Heart left ventricle (tissue), 13 donors: Measurements from ENCODE around the gene ST7.

Experiments used
- POLR2A ChIP-seq, 2 donors: fragments of 450-650 bp; IDR thresholded peaks; one replicate each; pipeline ENCODE4 v1.6.1; 2017; ENCODE audit warnings: antibody characterized with exemption in 2 of 2, mild to moderate bottlenecking in 2 of 2, moderate library complexity in 2 of 2
- TF ChIP-seq, protein P1 (sequence below), 12 donors: fragments of 200-600 bp; sonication (generic) in 4 of 12; IDR thresholded peaks; one replicate each; pipeline versions ENCODE4 v1.5.0 to v1.8.0; 2018 to 2022; ENCODE audit warnings: antibody characterized with exemption in 12 of 12, mild to moderate bottlenecking in 5 of 12
- donor health status: ischemic (EF 13 %, LVEDD 7.1; RV severe dilation, severe dysfunction).
- donor health status: DM: no; HTN: yes; CAD: no.
- donor health status: DM: no; HTN: no; CAD: no.
- donor health status: ischemic (EF 25% LVEDD 6.9; RV normal size, moderate dysfunction).
- donor health status: ischemic (EF 25% LVEDD 5.7; RV mildly dilated, moderate dysfunction).
- donor health status: ischemic (EF 35%, LVEDD 5.7; RV mildly dilated, moderate dysfunction).
- donor health status: nonischemic (EF 11% LVEDD 7.7; RV severe dilation, severe dysfunction).
- donor health status: DM: yes; HTN: yes; CAD: no.
- donor health status: PGD.
- donor health status: ischemic (EF 29% LVEDD 5.4; RV normal size, mild dysfunction).
- donor health status: nonischemic (EF 23%, LVEDD 6.1; RV moderate dilation, normal function).

DNA sequence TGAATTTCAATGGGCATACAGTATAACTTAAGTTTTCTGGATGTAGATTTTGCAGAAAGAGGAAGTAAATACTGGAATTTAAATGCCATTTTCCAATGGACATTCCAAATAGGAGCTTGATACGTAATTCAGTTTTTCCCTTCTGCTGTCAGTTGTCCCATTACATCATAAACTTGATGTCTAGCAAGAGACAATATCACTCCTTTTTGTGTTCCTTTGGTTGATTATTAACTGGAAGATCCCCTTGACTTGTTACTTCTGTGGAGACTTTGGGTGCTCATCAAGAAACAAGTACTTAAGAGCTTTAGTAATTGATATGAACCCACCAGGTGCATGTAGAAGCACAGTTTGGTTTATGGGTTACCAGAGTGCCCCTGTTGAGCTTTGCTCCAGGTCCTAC, 116.1 kb downstream of the ST7 start:
- TF ChIP-seq, protein P1, sequence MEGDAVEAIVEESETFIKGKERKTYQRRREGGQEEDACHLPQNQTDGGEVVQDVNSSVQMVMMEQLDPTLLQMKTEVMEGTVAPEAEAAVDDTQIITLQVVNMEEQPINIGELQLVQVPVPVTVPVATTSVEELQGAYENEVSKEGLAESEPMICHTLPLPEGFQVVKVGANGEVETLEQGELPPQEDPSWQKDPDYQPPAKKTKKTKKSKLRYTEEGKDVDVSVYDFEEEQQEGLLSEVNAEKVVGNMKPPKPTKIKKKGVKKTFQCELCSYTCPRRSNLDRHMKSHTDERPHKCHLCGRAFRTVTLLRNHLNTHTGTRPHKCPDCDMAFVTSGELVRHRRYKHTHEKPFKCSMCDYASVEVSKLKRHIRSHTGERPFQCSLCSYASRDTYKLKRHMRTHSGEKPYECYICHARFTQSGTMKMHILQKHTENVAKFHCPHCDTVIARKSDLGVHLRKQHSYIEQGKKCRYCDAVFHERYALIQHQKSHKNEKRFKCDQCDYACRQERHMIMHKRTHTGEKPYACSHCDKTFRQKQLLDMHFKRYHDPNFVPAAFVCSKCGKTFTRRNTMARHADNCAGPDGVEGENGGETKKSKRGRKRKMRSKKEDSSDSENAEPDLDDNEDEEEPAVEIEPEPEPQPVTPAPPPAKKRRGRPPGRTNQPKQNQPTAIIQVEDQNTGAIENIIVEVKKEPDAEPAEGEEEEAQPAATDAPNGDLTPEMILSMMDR (IDR thresholded peaks at IDR 0.05): no peak
- no peak for TF ChIP-seq POLR2A (IDR thresholded peaks at IDR 0.05)
